Loucy (cell line): Measurements from ENCODE around the gene LUC7L.
"Not testable (repeated sequence)": the region's sequence is repeated elsewhere in the genome, so short reads cannot be mapped to it uniquely, and the experiment has no call there.

Experiments
- H2AFZ ChIP-seq: fragments of 200-600 bp; sonication (generic); 2 replicates; pipeline ENCODE4 v1.6.0; 2016; ENCODE audit warnings: antibody characterized with exemption, mild to moderate bottlenecking, low read length, moderate library complexity
- H3F3A ChIP-seq: fragments of 200-600 bp; 2 replicates; pipeline ENCODE4 v1.6.0; 2016; ENCODE audit warnings: antibody characterized with exemption, low read depth, mild to moderate bottlenecking
- H3K27me3 ChIP-seq: fragments of 200-600 bp; sonication (generic); 2 replicates; pipeline ENCODE4 v1.6.1; 2014; ENCODE audit warnings: low read length, mild to moderate bottlenecking; ENCODE audit not compliant: insufficient read depth, poor library complexity, severe bottlenecking
- H3K36me3 ChIP-seq: fragments of 200-600 bp; sonication (generic); 2 replicates; pipeline ENCODE4 v1.6.1; 2016; ENCODE audit warnings: low read length; ENCODE audit not compliant: insufficient read depth
- H3K4me1 ChIP-seq: fragments of 200-600 bp; sonication (generic); 2 replicates; pipeline ENCODE4 v1.5.1; 2014; ENCODE audit warnings: low read length, mild to moderate bottlenecking; ENCODE audit not compliant: insufficient read depth, poor library complexity, severe bottlenecking
- H3K4me2 ChIP-seq: fragments of 200-600 bp; sonication (generic); 2 replicates; pipeline ENCODE4 v1.6.0; 2014; ENCODE audit warnings: antibody characterized with exemption, low read length, low read depth, mild to moderate bottlenecking; ENCODE audit not compliant: poor library complexity, severe bottlenecking
- H3K4me3 ChIP-seq: fragments of 200-600 bp; sonication (generic); 2 replicates; pipeline ENCODE4 v1.5.1; 2014; ENCODE audit warnings: low read length, mild to moderate bottlenecking, mixed read lengths; ENCODE audit not compliant: poor library complexity, severe bottlenecking
- H3K79me2 ChIP-seq: fragments of 200-600 bp; sonication (generic); 2 replicates; pipeline ENCODE4 v1.6.1; 2014; ENCODE audit warnings: low read length; ENCODE audit not compliant: insufficient read depth
- H3K9ac ChIP-seq: fragments of 200-600 bp; sonication (generic); 2 replicates; pipeline ENCODE4 v1.6.0; 2014; ENCODE audit warnings: mild to moderate bottlenecking, low read depth, low read length, moderate library complexity; ENCODE audit not compliant: poor library complexity, severe bottlenecking
- H3K9me2 ChIP-seq: fragments of 200-600 bp; sonication (generic); replicated peaks from 2 replicates; pipeline ENCODE4 v1.6.1; 2016; ENCODE audit warnings: low read depth, low read length, mixed read lengths
- H3K9me3 ChIP-seq: fragments of 200-600 bp; sonication (generic); 2 replicates; pipeline ENCODE4 v1.6.1; 2014; ENCODE audit warnings: mild to moderate bottlenecking, antibody characterized with exemption, low read length, low read depth; ENCODE audit not compliant: insufficient read depth
- H4K20me1 ChIP-seq: fragments of 200-600 bp; sonication (generic); 2 replicates; pipeline ENCODE4 v1.6.0; 2014; ENCODE audit warnings: antibody characterized with exemption, low read length, mild to moderate bottlenecking; ENCODE audit not compliant: insufficient read depth, poor library complexity, severe bottlenecking
- CTCF ChIP-seq: fragments of 200-600 bp; sonication (generic); conservative IDR thresholded peaks from 2 replicates; pipeline ENCODE4 v1.5.1; 2014; ENCODE audit warnings: mild to moderate bottlenecking, antibody characterized with exemption, low read length
- EZH2phosphoT487 ChIP-seq: fragments of 200-600 bp; IDR thresholded peaks from 2 replicates; pipeline ENCODE4 v1.6.1; 2018; ENCODE audit warnings: antibody characterized with exemption, mild to moderate bottlenecking, moderate library complexity, borderline replicate concordance

The LUC7L gene

DNA sequence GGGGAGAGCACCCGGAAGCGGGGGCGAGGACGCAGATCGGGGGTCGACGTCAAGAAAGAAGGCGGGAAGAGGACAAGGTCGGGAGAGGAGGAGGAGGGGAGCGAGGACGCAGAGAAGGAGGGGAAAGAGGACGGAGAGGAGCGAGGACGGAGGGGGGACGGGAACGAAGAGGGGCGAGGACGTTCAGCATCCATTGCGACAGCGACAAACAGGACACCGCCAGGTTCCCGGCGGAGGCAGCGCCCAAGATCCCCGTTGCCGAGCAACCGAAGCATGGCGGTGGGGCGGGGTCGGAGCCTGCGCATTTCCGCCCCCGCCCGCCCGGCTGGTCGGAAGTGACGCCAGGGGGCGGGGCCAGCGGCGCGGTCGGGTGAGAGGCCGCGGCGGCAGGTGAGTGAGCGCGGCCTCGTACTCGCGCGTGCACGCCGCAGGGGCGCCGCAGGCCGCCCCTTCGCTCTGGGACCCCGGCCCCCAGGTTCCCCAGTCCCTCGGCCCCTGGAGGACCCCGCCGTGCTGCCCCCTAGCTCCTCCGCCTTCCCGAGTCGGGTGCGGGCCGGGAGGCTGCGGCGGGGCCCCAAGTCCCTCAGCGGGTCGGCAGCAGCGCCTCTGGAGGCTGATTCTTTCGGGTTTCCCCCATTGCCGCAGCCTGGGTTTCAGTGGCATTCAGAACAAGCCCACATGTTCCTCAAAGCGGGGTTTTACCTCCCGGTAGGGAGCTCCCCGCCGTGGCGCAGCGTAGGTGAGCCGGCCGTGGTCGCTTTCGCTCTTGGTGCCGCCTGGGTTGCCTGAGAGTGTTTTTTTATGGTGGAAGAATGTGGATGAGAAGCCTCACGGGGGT, 5.4 kb upstream of the LUC7L start, which contains the start of gene FAM234A:
FAM234A (plus strand) TSS at position 354 of the 838 bp plus-strand sequence. CDS start 19,593 bp downstream, outside the sequence.
- peak within 1 kb of the TSS; percentile 89 for H2AFZ ChIP-seq

DNA sequence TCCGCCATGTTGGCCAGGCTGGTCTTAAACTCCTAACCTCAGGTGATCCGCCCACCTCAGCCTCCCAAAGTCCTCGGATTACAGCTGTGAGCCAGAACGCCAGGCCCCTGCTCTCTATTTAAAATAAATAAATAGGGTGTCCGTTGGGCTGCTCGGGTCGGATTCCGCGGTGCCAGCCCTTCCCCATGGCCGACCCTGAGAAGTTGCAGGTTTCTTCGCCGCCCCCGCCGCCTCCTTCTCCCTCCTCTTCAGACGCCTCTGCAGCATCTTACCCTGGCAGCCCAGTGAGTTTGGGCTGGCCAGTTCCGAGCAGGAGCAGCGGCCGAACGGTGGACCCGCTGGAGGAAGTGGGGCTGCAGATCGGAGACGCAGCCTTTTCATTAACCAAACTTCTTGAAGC, 1.7 kb upstream of the LUC7L start:
- Histone ChIP-seq H3K9me2 (no peaks in the 10 kb centered on the region), H4K20me1 (peaks cover 28% of the 10 kb centered on the region), H3K4me3 (no peak overlapping the region), H3K9me3 (no peaks in the 10 kb centered on the region), H3K9ac (no peak overlapping the region), H3K4me1 (peaks cover 19% of the 10 kb centered on the region), H3K27me3 (no peaks in the 10 kb centered on the region), H3K79me2 (peaks cover 30% of the 10 kb centered on the region), H3K36me3 (peaks cover 1% of the 10 kb centered on the region; the same call in 1 of the 2 replicates), H2AFZ (no peak overlapping the region), H3F3A (peaks cover 6% of the 10 kb centered on the region; the same call in 1 of the 2 replicates), H3K4me2 (no peak overlapping the region)
- TF ChIP-seq CTCF, result no peak
- no peak for TF ChIP-seq EZH2phosphoT487

More for the DNA sequence above, 5.4 kb upstream of the LUC7L start, which contains the start of gene FAM234A:
- Histone ChIP-seq H3K36me3 (no peaks in the 10 kb centered on the region), H3K4me1 (no peaks in the 10 kb centered on the region), H3K4me3 (peak within 1 kb of the TSS; percentile 89), H3K9ac (peak within 1 kb of the TSS; percentile 76), H3K9me2 (no peaks in the 10 kb centered on the region), H3K9me3 (no peaks in the 10 kb centered on the region), H3K4me2 (peak within 1 kb of the TSS; percentile 88), H3K27me3 (no peaks in the 10 kb centered on the region), H4K20me1 (peaks cover 3% of the 10 kb centered on the region), H3F3A (peaks cover 6% of the 10 kb centered on the region; the same call in 1 of the 2 replicates), H3K79me2 (no peaks in the 10 kb centered on the region)
- peak; percentile 43 for TF ChIP-seq CTCF
- TF ChIP-seq EZH2phosphoT487, result no peak

DNA sequence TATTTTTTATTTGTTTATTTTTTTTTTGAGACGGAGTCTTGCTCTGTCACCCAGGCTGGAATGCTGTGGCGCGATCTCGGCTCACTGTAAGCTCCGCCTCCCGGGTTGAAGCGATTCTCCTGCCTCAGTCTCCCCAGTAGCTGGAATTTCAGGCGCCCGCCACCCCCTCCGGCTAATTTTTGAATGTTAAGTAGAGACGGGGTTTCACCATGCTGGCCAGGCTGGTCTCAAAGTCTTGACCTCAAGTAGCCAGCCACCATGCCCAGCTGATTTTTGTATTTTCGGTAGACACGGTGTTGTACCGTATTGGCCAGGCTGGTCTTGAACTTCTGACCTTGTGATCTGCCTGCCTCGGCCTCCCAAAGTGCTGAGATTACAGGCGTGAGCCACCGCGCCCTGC, 1.1 kb upstream of the LUC7L start:
- H3K9me3 ChIP-seq, H3K9me2 ChIP-seq, H3F3A ChIP-seq, H3K36me3 ChIP-seq, H3K4me2 ChIP-seq, H2AFZ ChIP-seq, H3K27me3 ChIP-seq, H3K9ac ChIP-seq, H3K4me3 ChIP-seq: not testable (repeated sequence)
- Histone ChIP-seq H3K79me2 (peaks cover 33% of the 10 kb centered on the region), H4K20me1 (peaks cover 29% of the 10 kb centered on the region), H3K4me1 (peaks cover 19% of the 10 kb centered on the region)
